Astrocyte (in vitro differentiated cells and primary cell): Measurements from ENCODE around the gene PUSL1. TPM values are rescaled to one million over a fixed set of nuclear protein-coding genes. Genes with fewer than 3 reads are reported as not detected.

Experiments used
- DNase-seq: peaks from one replicate; pipeline ENCODE4 v3.0.0-alpha.2; 2010; ENCODE audit warnings: low read depth
- FAIRE-seq: peaks from 2 replicates; lab custom pipeline; 2011; peaks lifted over from hg19 to GRCh38; lab: Jason Lieb, UNC
- H2AFZ ChIP-seq: 2 replicates; pipeline ENCODE4 v1.6.0; 2012; ENCODE audit warnings: low read depth, low read length, inconsistent platforms
- H3K27ac ChIP-seq: 2 replicates; pipeline ENCODE4 v1.5.1; 2011; ENCODE audit warnings: low read depth, low read length, inconsistent platforms
- H3K27me3 ChIP-seq: 2 replicates; pipeline ENCODE4 v1.6.0; 2011; ENCODE audit warnings: low read length, inconsistent platforms; ENCODE audit not compliant: insufficient read depth
- H3K36me3 ChIP-seq: 2 replicates; pipeline ENCODE4 v1.5.1; 2011; ENCODE audit warnings: low read length, inconsistent platforms; ENCODE audit not compliant: insufficient read depth
- H3K4me1 ChIP-seq: 2 replicates; pipeline ENCODE4 v1.5.1; 2011; ENCODE audit warnings: low read length, inconsistent platforms; ENCODE audit not compliant: insufficient read depth
- H3K4me2 ChIP-seq: 2 replicates; pipeline ENCODE4 v1.6.0; 2012; ENCODE audit warnings: low read length, inconsistent platforms
- H3K4me3 ChIP-seq: 2 replicates; pipeline ENCODE4 v1.5.1; 2011; ENCODE audit warnings: low read depth, mild to moderate bottlenecking, low read length, inconsistent platforms; ENCODE audit not compliant: insufficient read depth
- H3K79me2 ChIP-seq: 2 replicates; pipeline ENCODE4 v1.6.0; 2012; ENCODE audit warnings: mild to moderate bottlenecking, low read length, inconsistent platforms; ENCODE audit not compliant: insufficient read depth
- H3K9ac ChIP-seq: 2 replicates; pipeline ENCODE4 v1.6.0; 2012; ENCODE audit warnings: mild to moderate bottlenecking, low read length, inconsistent platforms
- H3K9me3 ChIP-seq: 2 replicates; pipeline ENCODE4 v1.5.1; 2012; ENCODE audit warnings: low read depth, mild to moderate bottlenecking, low read length, inconsistent platforms; ENCODE audit not compliant: insufficient read depth
- H4K20me1 ChIP-seq: 2 replicates; pipeline ENCODE4 v1.6.0; 2012; ENCODE audit warnings: low read length, inconsistent platforms; ENCODE audit not compliant: insufficient read depth
- H3K27ac Mint-ChIP-seq: one replicate; pipeline ENCODE4 v1.8.0; 2021; ENCODE audit warnings: mild to moderate bottlenecking, mixed read lengths; ENCODE audit not compliant: unreplicated experiment
- H3K27me3 Mint-ChIP-seq: one replicate; pipeline ENCODE4 v1.8.0; 2021; ENCODE audit warnings: low read depth, mixed read lengths; ENCODE audit not compliant: unreplicated experiment
- H3K36me3 Mint-ChIP-seq: one replicate; pipeline ENCODE4 v1.8.0; 2021; ENCODE audit warnings: low read depth, mixed read lengths; ENCODE audit not compliant: unreplicated experiment
- H3K4me1 Mint-ChIP-seq: one replicate; pipeline ENCODE4 v1.8.0; 2021; ENCODE audit warnings: low read depth, mixed read lengths; ENCODE audit not compliant: unreplicated experiment
- H3K4me3 Mint-ChIP-seq: one replicate; pipeline ENCODE4 v1.8.0; 2021; ENCODE audit warnings: mild to moderate bottlenecking, moderate library complexity, mixed read lengths; ENCODE audit not compliant: unreplicated experiment
- H3K9me3 Mint-ChIP-seq: one replicate; pipeline ENCODE4 v1.8.0; 2021; ENCODE audit warnings: mild to moderate bottlenecking, mixed read lengths; ENCODE audit not compliant: unreplicated experiment
- CTCF ChIP-seq: IDR thresholded peaks from 2 replicates; pipeline ENCODE4 v1.5.1; 2011; ENCODE audit warnings: low read depth, mild to moderate bottlenecking, inconsistent platforms, low read length, moderate library complexity; ENCODE audit not compliant: insufficient read depth
- EZH2 ChIP-seq: IDR thresholded peaks from 2 replicates; pipeline ENCODE4 v1.6.1; 2012; ENCODE audit warnings: mild to moderate bottlenecking, low read length, inconsistent platforms; ENCODE audit not compliant: insufficient read depth
- total RNA-seq: library from RNA; stranded (reverse); gene quantifications from 2 replicates; pipeline ENCODE4 v1.2.1, GENCODE V29; 2021

PUSL1 gene
- total RNA-seq, 1 donor from 2014 or later, result 29.4 TPM

- H3K9ac ChIP-seq, result no peak overlapping the region
- no peak overlapping the region for H3K4me3 Mint-ChIP-seq
- no peaks in the 10 kb centered on the region for H3K36me3 Mint-ChIP-seq
- no peak overlapping the region for H2AFZ ChIP-seq
- peaks cover 23% of the 10 kb centered on the region for H3K4me1 ChIP-seq
- no peaks in the 10 kb centered on the region for H3K27me3 ChIP-seq
- peaks cover 15% of the 10 kb centered on the region for H3K4me1 Mint-ChIP-seq
- H3K9me3 ChIP-seq, result no peaks in the 10 kb centered on the region
- no peak for TF ChIP-seq EZH2
- TF ChIP-seq CTCF, result no peak
- no peak overlapping the region for H3K4me3 ChIP-seq
- no peak overlapping the region for H3K4me2 ChIP-seq
- DNase-seq, result no peak
- FAIRE-seq, result no peak
- H3K9me3 Mint-ChIP-seq, result no peaks in the 10 kb centered on the region
- H3K27ac ChIP-seq, result no peak overlapping the region
- H3K36me3 ChIP-seq, result no peaks in the 10 kb centered on the region
- no peaks in the 10 kb centered on the region for H3K27me3 Mint-ChIP-seq
- H3K79me2 ChIP-seq, result no peaks in the 10 kb centered on the region
- no peaks in the 10 kb centered on the region for H4K20me1 ChIP-seq
- H3K27ac Mint-ChIP-seq, result no peak overlapping the region
Measured at GRCh38 chr1:1279028-1279427, 29.4 kb upstream of the PUSL1 start.

DNA sequence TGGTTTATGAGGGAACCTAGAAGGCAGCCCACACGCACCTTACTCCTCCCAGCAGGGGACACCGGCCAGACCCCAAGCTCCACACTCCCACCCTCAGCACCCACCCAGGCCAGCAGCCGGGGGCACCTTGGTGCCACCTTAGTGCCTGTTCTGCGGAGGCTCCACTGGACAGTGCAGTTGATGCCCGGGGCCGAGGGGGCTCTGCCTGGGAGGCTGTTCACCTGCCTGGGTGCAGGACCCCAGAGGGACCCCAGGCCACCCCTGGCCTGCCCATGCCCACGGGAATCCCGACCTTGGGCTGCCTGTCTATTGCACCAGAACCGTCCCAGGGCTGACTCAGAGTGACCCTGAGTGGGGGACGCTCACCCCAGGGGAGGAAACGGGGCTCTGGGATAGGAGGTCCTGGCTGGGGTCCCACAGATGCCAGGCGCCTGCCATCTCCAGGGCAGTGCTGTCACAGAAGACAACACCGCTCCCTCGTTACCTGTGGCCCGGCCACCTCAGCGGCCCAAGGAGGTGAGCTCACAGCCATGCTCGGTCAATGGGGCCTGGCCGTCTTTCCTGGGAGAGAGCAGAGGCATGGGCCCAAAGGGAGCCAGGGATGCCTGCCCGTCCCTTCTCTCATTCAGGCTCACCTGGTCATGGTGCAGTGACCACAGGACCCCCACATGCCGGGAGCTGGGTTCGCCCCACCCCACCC, 27.5 kb upstream of the PUSL1 start:
- Histone ChIP-seq H3K36me3 (no peaks in the 10 kb centered on the region), H3K27ac (no peak overlapping the region), H3K9ac (no peak overlapping the region), H3K9me3 (no peaks in the 10 kb centered on the region), H3K27me3 (no peaks in the 10 kb centered on the region), H3K4me3 (no peak overlapping the region), H3K4me1 (peaks cover 9% of the 10 kb centered on the region), H2AFZ (no peak overlapping the region), H4K20me1 (no peaks in the 10 kb centered on the region), H3K79me2 (no peaks in the 10 kb centered on the region), H3K4me2 (no peak overlapping the region)
- no peak for TF ChIP-seq CTCF
- Mint-ChIP-seq H3K27me3 (peaks cover 2% of the 10 kb centered on the region), H3K36me3 (no peaks in the 10 kb centered on the region), H3K27ac (no peak overlapping the region), H3K4me3 (no peak overlapping the region), H3K9me3 (no peaks in the 10 kb centered on the region), H3K4me1 (peaks cover 3% of the 10 kb centered on the region)
- FAIRE-seq, result no peak
- no peak for DNase-seq

DNA sequence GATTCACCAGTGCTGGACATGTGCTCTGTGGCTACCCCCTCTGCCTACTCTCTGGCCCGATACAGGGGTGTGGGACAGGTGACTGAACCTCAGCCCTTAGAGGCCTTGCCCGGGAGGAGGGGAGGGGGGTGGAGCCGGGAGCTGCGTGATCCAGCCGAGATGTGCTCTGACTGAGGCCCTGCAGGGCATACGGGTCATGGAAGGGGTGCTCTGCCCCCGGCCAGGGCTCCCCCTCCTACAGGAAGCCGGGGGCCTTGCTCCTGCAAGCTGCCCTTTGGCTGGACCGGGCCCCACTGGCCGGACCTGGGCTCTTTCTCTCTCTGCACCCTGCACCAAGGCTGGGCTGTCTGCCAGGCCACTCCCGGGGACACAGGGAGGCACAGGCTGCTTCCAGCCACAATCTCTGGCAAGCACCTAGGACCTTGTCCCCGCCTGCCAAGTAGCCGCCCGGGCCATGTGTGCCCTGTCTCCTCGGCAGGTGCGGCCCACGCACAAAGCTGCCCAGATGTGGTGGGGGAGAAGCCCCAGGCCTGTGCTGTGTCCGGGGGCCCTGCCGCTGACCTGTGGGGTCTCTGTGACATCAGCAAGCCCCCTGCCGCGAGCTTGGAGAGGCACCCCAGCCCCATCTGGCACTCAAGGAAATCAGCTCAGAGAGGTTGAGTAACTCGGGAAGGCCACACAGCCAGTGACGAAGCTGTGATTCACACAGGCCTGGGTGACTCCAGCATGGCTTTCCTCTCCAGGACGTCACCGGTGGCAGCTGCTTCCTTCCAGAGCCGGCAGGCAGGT, 26.7 kb upstream of the PUSL1 start:
- H2AFZ ChIP-seq, result no peak overlapping the region
- H3K79me2 ChIP-seq, result no peaks in the 10 kb centered on the region
- peaks cover 6% of the 10 kb centered on the region for H3K4me1 ChIP-seq
- peak overlapping the region; percentile 40 for H3K9ac ChIP-seq
- H3K27me3 ChIP-seq, result no peaks in the 10 kb centered on the region
- DNase-seq (peak; percentile 54), FAIRE-seq (no peak)
- H3K36me3 Mint-ChIP-seq, result no peaks in the 10 kb centered on the region
- no peak overlapping the region for H3K27ac Mint-ChIP-seq
- no peaks in the 10 kb centered on the region for H3K36me3 ChIP-seq
- no peak overlapping the region for H3K4me3 Mint-ChIP-seq
- H3K27ac ChIP-seq, result no peak overlapping the region
- no peak overlapping the region for H3K4me3 ChIP-seq
- H3K4me2 ChIP-seq, result no peak overlapping the region
- no peaks in the 10 kb centered on the region for H3K9me3 Mint-ChIP-seq
- TF ChIP-seq EZH2, result no peak
- TF ChIP-seq CTCF, result no peak
- no peaks in the 10 kb centered on the region for H3K4me1 Mint-ChIP-seq
- peaks cover 2% of the 10 kb centered on the region for H3K27me3 Mint-ChIP-seq
- no peaks in the 10 kb centered on the region for H3K9me3 ChIP-seq
- H4K20me1 ChIP-seq, result no peaks in the 10 kb centered on the region
